ENCODE data around the gene ITPA.

ITPA gene

GRCh38 chr20:3209257-3209945 lies at the start of gene ITPA:
Gene ITPA (plus strand): TSS chr20:3209498. CDS start chr20:3209552, 54 bp downstream.
- DNase-seq (ENCODE audit: extremely low read depth in 1 of 2, low read depth in 1 of 2), result peak in 1 of 2 donors; percentile 33

- no peak for DNase-seq (ENCODE audit: extremely low read depth in 1 of 2, low read depth in 1 of 2)
Measured at GRCh38 chr20:3160418-3160817, 48.9 kb upstream of the ITPA start.

- no peak for DNase-seq (ENCODE audit: extremely low read depth in 1 of 2, low read depth in 1 of 2)
Measured at GRCh38 chr20:3161316-3162079, 47.8 kb upstream of the ITPA start.

- no peak for DNase-seq (ENCODE audit: extremely low read depth in 1 of 2, low read depth in 1 of 2)
Measured at GRCh38 chr20:3162080-3162611, 47.2 kb upstream of the ITPA start.

- DNase-seq (ENCODE audit: extremely low read depth in 1 of 2, low read depth in 1 of 2), result no peak
Measured at GRCh38 chr20:3163099-3164042, 45.9 kb upstream of the ITPA start.

- no peak for DNase-seq (ENCODE audit: extremely low read depth in 1 of 2, low read depth in 1 of 2)
Measured at GRCh38 chr20:3164043-3164762, 45.1 kb upstream of the ITPA start.

GRCh38 chr20:3164763-3165410 lies 44.4 kb upstream of the ITPA start:
- DNase-seq (ENCODE audit: extremely low read depth in 1 of 2, low read depth in 1 of 2), result no peak

- no peak for DNase-seq (ENCODE audit: extremely low read depth in 1 of 2, low read depth in 1 of 2)
Measured at GRCh38 chr20:3165473-3166337, 43.6 kb upstream of the ITPA start.

- DNase-seq (ENCODE audit: extremely low read depth in 1 of 2, low read depth in 1 of 2), result no peak
Measured at GRCh38 chr20:3166338-3166912, 42.9 kb upstream of the ITPA start.

- DNase-seq (ENCODE audit: extremely low read depth in 1 of 2, low read depth in 1 of 2), result no peak
Measured at GRCh38 chr20:3166913-3167342, 42.4 kb upstream of the ITPA start.

GRCh38 chr20:3167738-3168078 lies 41.6 kb upstream of the ITPA start:
- DNase-seq (ENCODE audit: extremely low read depth in 1 of 2, low read depth in 1 of 2), result no peak

GRCh38 chr20:3168079-3168828 lies 41.0 kb upstream of the ITPA start:
- no peak for DNase-seq (ENCODE audit: extremely low read depth in 1 of 2, low read depth in 1 of 2)

- no peak for DNase-seq (ENCODE audit: extremely low read depth in 1 of 2, low read depth in 1 of 2)
Measured at GRCh38 chr20:3168829-3169590, 40.3 kb upstream of the ITPA start.

- DNase-seq (ENCODE audit: extremely low read depth in 1 of 2, low read depth in 1 of 2), result no peak
Measured at GRCh38 chr20:3171391-3172125, 37.7 kb upstream of the ITPA start.

- DNase-seq (ENCODE audit: extremely low read depth in 1 of 2, low read depth in 1 of 2), result no peak
Measured at GRCh38 chr20:3172126-3172932, 37.0 kb upstream of the ITPA start.

Measured in activated CD8-positive, alpha-beta memory T cell treated with anti-CD3 and anti-CD28 coated beads for 1 hour (primary cell).